GM12875 (cell line): Measurements from ENCODE around the gene POU2AF2.

Source experiments
- H3K4me3 ChIP-seq: one replicate; pipeline ENCODE4 v1.5.1; 2011; ENCODE audit warnings: low read depth, low read length, control low read depth
- CTCF ChIP-seq: IDR thresholded peaks from 2 replicates; pipeline ENCODE4 v1.5.1; 2011; ENCODE audit warnings: low read depth, mild to moderate bottlenecking, control low read depth, inconsistent platforms, low read length, moderate library complexity, borderline replicate concordance; ENCODE audit not compliant: insufficient read depth

The POU2AF2 gene

GRCh38 chr11:111329306-111330204, 84.0 kb downstream of the POU2AF2 start:
- no peak overlapping the region for H3K4me3 ChIP-seq
- no peak for TF ChIP-seq CTCF

- no peak overlapping the region for H3K4me3 ChIP-seq
- no peak for TF ChIP-seq CTCF
These were observed 84.8 kb downstream of the POU2AF2 start for GRCh38 chr11:111330234-111330893.

GRCh38 chr11:111331711-111332479, 86.4 kb downstream of the POU2AF2 start:
- H3K4me3 ChIP-seq: no peak overlapping the region
- no peak for TF ChIP-seq CTCF

GRCh38 chr11:111334532-111335502, 89.3 kb downstream of the POU2AF2 start:
- TF ChIP-seq CTCF: no peak
- H3K4me3 ChIP-seq: no peak overlapping the region

- no peak overlapping the region for H3K4me3 ChIP-seq
- TF ChIP-seq CTCF: no peak
These were observed 90.0 kb downstream of the POU2AF2 start for GRCh38 chr11:111335549-111335948.
